Measurements from ENCODE around the gene CCL3. TPM values are rescaled to one million over a fixed set of nuclear protein-coding genes. Genes with fewer than 3 reads are reported as not detected.

The CCL3 gene
- not detected in 2 replicates for total RNA-seq

DNA sequence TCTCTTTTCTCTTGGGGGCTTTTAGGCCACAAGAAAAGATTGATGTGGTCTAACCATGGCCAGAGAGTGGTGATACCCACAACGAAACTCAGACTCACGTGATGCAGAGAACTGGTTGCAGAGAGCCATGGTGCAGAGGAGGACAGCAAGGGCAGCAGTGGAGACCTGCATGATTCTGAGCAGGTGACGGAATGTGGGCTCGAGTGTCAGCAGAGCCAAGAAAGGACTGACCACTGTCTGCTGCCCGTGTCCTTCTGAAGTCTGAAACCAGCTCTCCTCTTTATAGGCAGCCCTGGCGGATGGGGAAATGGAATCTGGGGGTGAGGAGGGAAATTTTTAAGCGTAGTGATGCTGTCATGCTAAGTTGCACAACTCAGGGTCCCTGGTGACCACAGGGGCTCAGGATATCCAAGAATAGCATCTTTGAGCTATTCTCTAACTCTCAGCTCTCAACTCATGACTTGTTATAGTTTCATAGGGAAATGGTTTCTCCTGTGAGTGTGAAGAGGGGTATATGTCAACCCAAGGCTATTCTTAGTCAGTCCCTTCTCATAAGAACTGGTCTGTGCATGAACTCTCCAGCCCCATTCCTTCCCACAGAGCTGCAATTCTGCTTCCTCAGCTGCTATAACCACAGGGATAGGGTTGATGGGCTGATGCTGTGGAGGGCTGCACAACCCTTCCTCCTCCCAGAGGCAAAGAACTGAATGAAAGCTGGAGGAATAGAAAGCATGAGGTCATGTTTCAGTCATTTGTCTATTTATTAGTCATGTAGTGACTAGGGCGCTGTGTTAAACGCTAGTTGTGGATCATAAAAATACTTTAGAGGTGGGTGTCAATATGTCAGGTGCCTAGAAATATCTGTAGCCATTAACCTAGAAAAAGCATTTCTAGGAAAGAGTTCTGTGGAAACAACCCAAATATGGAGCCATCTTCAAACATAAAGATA lies at the start of gene CCL3:
Gene CCL3, minus strand, starts transcription at position 256 of the 949 bp plus-strand sequence. Its CDS starts 85 bp downstream, at position 171.

GRCh38 chr17:36103401-36103975 lies 13.5 kb upstream of the CCL3 start, which contains the start of gene CCL4:
Gene CCL4, plus strand, starts transcription at chr17:36103827. Its CDS starts 79 bp downstream, at chr17:36103906.

GRCh38 chr17:36063786-36064541 lies 26.0 kb downstream of the CCL3 start, which contains the start of gene CCL18:
Gene CCL18, plus strand, starts transcription at chr17:36064272. Its CDS starts 71 bp downstream, at chr17:36064343.

Other genes starting within 250 kb of the CCL3 start
- not detected in 2 replicates for gene HEATR9, start 221.3 kb downstream of the CCL3 start, total RNA-seq
- not detected in 2 replicates for gene CCL5, start 209.8 kb downstream of the CCL3 start, total RNA-seq
- gene RDM1, start 159.4 kb downstream of the CCL3 start, total RNA-seq: 0.16 TPM in 1 of 2 replicates, not detected in the other
- not detected in 2 replicates for gene LYZL6, start 146.4 kb downstream of the CCL3 start, total RNA-seq
- not detected in 2 replicates for gene CCL16, start 108.6 kb downstream of the CCL3 start, total RNA-seq
- gene CCL14, start 103.4 kb downstream of the CCL3 start, total RNA-seq: not detected in 2 replicates
- not detected in 2 replicates for gene CCL15, start 88.6 kb downstream of the CCL3 start, total RNA-seq
- gene CCL23, start 72.2 kb downstream of the CCL3 start, total RNA-seq: not detected in 2 replicates
- not detected in 2 replicates for gene CCL18, start 25.9 kb downstream of the CCL3 start, total RNA-seq
- gene CCL4, start 13.7 kb upstream of the CCL3 start, total RNA-seq: not detected in 2 replicates
- 2.6 and 3.2 TPM in 2 replicates for gene TBC1D3B, start 86.5 kb upstream of the CCL3 start, total RNA-seq
- not detected in 2 replicates for gene CCL3L1, start 106.6 kb upstream of the CCL3 start, total RNA-seq
- 0.17 TPM in 1 of 2 replicates, not detected in the other for gene CCL4L2, start 120.9 kb upstream of the CCL3 start, total RNA-seq
- gene TBC1D3I, start 174.4 kb upstream of the CCL3 start, total RNA-seq: not detected in 2 replicates
- not detected in 2 replicates for gene TBC1D3G, start 233.7 kb upstream of the CCL3 start, total RNA-seq